OCI-LY7 (cell line): Measurements from ENCODE around the gene HSD17B1.

ENCODE experiments used
- CTCF ChIP-seq: fragments of 200-600 bp; sonication (generic); conservative IDR thresholded peaks from 2 replicates; pipeline ENCODE4 v1.5.1; 2014; ENCODE audit warnings: mild to moderate bottlenecking, antibody characterized with exemption, low read length, moderate library complexity, mixed read lengths
- EZH2phosphoT487 ChIP-seq: fragments of 200-600 bp; sonication (generic); IDR thresholded peaks from 2 replicates; pipeline ENCODE4 v1.6.1; 2018; ENCODE audit warnings: low read depth, borderline replicate concordance, mild to moderate bottlenecking, mixed run types, antibody characterized with exemption, low read length, moderate library complexity, mixed read lengths

- no peak for TF ChIP-seq CTCF
- TF ChIP-seq EZH2phosphoT487 = no peak
Observed at GRCh38 chr17:42536048-42536371, 16.7 kb upstream of the HSD17B1 start, which contains the start of gene NAGLU.
